GM18858 (cell line): ENCODE results near the gene ENTPD8.

Source experiments
- ATAC-seq: cut with Tn5 transposase; IDR thresholded peaks from one replicate; pipeline ENCODE4 v1.9.1; 2021; ENCODE audit not compliant: unreplicated experiment

Gene ENTPD8

DNA sequence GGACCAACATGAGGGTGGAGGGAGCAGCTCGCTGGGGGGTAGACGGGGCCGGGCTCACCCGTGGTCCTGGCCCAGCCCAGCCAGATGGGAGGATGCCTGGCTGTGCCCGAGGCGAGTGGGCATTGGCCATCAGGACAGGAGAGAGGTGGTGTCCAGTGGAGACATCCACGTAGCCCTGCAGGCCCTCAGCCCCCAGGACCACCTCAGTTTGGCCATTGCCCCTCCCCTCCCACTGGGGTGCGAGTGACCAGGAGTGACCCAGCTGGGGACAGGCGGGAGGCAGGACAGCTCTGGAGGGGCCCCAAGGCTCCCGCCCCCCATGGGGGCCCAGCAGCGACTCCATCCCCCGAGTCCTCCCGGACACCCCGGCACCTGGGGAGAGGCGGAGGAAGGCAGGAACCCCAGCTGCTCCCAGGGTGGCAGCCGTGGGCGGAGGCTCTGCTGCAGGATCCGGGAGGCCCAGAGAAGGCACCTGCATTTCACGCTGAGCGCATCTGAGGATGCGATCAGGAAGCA, 9.7 kb downstream of the ENTPD8 start:
- no peak for ATAC-seq

GRCh38 chr9:137430723-137431415, 10.3 kb downstream of the ENTPD8 start:
- no peak for ATAC-seq

GRCh38 chr9:137429974-137430722, 11.0 kb downstream of the ENTPD8 start:
- ATAC-seq: no peak

- ATAC-seq: no peak
Observed at GRCh38 chr9:137429546-137429890, 11.6 kb downstream of the ENTPD8 start.

DNA sequence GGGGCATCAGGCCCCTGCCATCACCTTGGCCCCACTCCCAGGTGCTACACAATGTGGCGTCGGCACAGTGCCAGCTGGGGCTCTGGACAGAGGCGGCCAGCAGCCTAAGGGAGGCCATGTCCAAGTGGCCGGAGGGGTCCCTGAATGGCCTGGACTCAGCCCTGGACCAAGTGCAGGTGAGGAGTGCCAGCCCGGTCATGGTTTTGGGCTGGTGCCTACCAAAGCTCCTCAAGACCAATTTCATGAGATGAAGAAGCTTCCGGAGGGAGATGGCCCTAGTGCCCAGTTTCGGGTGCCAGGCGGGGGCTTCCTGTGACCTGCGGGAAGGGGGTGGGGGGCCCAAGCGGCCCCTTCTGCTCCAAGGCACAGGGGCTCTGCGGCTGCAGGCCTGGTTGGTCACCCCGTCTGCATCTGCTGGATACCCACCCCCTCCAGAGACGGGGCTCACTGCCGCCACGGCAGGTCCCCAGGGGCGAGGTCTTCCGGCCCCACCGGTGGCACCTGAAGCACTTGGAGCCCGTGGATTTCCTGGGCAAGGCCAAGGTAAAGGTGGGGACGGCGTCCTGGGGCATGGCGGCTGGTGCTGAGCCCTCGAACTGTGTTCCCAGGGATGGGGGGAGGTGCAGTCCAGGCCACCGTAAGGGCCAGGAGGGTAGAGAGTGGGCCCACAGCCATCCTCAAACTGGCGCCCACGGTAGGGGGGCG, 12.2 kb downstream of the ENTPD8 start:
- ATAC-seq: no peak

DNA sequence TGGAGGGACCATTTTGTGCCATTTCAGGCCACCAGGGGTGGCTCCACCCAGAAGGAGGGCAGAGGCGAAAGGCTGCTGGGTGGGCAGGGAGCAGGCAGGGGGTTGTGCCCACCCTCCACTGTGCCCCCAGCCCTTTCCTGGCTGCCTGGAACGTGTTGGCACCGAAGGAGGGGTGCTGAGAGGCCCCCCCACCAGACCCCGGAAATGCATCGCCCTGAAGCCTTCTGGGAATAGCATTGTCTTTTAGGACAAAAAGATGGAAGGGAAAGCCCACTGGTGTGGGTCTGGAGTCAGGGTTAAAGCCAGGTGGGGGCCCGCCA, 12.9 kb downstream of the ENTPD8 start:
- ATAC-seq: no peak

GRCh38 chr9:137427454-137428310, 13.5 kb downstream of the ENTPD8 start:
- no peak for ATAC-seq

GRCh38 chr9:137426018-137426681, 15.0 kb downstream of the ENTPD8 start:
- no peak for ATAC-seq

- ATAC-seq: peak; percentile 12
Observed at GRCh38 chr9:137423514-137424291, 17.5 kb downstream of the ENTPD8 start.

DNA sequence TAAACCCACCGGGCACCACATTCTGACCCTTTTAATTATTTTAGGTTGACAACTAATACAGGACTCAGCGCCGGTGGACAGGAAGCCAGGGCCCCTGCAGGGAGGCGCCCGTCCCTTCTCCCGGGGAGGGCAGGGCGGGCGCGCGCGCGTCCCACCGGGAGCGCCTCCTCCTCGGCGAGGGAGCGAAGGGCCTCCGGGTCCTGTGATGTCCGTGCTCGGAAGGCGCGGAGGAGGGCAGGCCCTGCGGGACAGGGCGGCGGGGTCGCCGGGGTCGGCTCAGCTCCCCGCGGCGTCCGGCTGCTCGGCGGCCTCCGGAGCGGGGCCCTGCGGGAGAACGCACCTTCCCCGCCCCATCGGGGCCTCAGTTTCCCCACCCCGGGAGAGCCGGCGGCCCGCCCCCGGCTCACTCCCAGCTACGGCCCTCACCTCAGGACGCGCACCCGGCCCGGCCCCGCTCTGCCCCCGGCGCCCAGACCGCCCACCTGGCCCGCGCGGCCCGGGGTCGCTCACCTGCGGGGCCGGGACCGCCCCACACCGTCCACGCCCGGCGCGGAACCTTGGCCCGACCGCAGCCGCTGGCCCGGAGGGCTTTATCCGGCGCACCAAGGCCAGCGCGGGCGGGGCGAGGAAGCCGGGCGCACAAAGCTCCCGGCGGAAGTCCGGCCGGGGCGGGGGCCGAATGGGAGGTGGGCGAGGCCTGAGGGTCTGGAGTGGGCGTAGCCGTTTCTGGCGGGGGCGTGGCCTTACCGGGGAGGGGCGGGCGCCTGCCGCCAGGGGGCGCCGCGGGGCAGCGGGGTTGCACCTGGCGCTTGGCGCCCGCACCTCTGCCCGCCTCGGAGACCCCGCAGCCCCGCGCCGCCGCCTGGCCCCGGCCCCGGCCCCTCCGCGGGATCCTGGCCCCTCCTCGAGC, 18.3 kb downstream of the ENTPD8 start, which contains the start of the genes EXD3 and NOXA1:
Gene EXD3 (minus strand): TSS at position 559 of the 910 bp plus-strand sequence. CDS start 27,805 bp downstream, outside the sequence.
Gene NOXA1 (plus strand): TSS at position 790 of the 910 bp plus-strand sequence. CDS start 137 bp downstream, outside the sequence.
- ATAC-seq: peak; percentile 59

GRCh38 chr9:137421838-137422603, 19.1 kb downstream of the ENTPD8 start:
- no peak for ATAC-seq

DNA sequence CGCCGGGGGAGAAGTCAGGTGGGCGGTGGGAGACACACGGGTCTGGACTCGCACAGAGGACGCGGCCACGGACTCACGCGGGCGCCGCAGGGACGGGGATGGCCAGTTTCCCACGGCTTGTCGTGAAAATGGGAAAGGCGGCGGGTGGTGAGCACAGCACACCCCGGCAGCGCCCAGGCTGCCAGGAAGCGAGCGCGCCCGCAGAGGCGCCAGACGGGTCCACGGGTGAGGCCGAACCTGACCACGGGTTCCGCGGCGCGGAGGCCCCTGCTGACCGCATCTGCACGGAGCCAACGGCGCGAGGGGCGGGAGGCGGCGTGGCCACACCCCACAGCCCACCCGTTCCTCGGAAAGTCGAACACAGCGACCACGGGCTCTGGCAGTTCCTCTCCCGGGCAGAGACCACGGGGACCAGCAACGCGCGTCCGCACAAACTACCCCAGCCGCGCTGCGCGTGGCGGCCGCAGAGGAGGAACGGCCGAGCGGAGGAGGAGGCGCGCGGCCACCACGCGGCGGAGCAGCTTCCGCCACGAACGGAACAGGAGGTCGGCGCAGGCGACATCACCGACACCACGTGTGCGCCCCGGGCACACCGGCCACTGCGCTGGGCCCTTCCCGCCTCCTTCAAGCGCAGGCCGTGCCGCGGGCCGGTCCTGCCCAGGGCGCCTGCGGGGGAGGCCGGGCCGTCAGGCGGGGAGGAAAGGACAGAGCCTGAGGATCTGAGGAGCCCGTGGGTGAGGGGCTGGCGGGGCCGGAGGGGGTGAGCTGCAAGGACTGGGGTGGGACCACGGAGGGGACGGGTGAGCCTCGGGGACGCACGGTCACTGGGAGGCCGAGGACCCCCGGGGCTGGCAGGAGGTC, 23.8 kb downstream of the ENTPD8 start:
- no peak for ATAC-seq

DNA sequence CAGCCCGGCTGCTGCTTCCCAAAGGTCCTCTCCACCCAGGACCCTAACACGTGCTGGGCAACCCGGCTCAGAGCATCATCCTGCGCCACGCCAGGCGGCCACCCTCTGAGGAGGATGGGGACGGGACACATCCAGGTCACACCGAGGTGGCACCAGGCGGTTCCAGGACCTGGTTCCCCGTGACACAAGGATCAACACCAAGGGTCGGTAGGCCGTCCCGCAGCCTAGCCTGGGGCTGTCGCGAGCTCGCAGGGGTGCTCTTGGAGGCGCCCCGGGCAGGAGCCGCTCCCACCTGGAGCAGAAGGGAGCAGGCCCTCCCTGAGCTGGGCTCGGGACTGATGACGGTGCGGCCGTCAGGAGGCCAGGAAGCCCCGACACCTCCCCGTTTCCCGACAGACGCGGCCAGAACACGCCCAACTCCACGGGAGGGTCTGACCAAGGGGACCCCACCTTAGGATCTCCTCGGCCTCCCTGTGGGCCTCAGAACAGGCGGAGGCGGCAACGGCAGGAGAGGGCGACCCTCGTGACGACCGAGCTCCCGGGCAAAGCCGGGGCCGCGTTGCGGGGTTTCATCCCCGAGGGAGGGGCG, 24.5 kb downstream of the ENTPD8 start:
- ATAC-seq: no peak

- no peak for ATAC-seq
Observed at GRCh38 chr9:137416006-137416562, 25.1 kb downstream of the ENTPD8 start.

GRCh38 chr9:137415451-137415850, 25.7 kb downstream of the ENTPD8 start:
- no peak for ATAC-seq

- ATAC-seq: no peak
Observed at GRCh38 chr9:137412431-137412830, 28.7 kb downstream of the ENTPD8 start.
